K562 (cell line): ENCODE data around the gene SLC16A4. TPM values are rescaled to one million over a fixed set of nuclear protein-coding genes. Genes with fewer than 3 reads are reported as not detected.

Experiments
- ATAC-seq: fragments of 200-7000 bp; cut with Tn5 transposase; 3 replicates; pipeline ENCODE4 v1.9.1; 2020; ENCODE audit warnings: moderate library complexity
- BruUV-seq: library from RNA; stranded (reverse); fragments of 400-500 nt; replicated peaks from 2 replicates; lab custom pipeline; 2021; lab: Mats Ljungman, UMichigan
- CTCF ChIA-PET: fragments of 300-600 bp; formaldehyde crosslinking; extraction: SDS; loops from one replicate; lab custom pipeline; 2021; ENCODE audit warnings: low intra/inter-chr PET ratio; lab: Yijun Ruan, JAX
- POLR2A ChIA-PET: fragments of 300-600, 350-650 bp; sonication (Branson Sonifier 250); formaldehyde crosslinking; extraction: SDS; loops from one replicate; lab custom pipeline; 2021; ENCODE audit warnings: antibody characterized with exemption, inconsistent platforms; lab: Yijun Ruan, JAX
- DNase-seq, 4 experiments: peaks; one replicate each; pipeline versions ENCODE4 v3.0.0 to v3.0.0-alpha.2; 2011 to 2018; ENCODE audit warnings: low spot score in 3 of 4, mixed read lengths in 3 of 4; ENCODE audit errors: extremely low read depth in 1 of 4
- FAIRE-seq: peaks from 2 replicates; lab custom pipeline; 2011; peaks lifted over from hg19 to GRCh38; lab: Jason Lieb, UNC
- H2AFZ ChIP-seq: 2 replicates; pipeline ENCODE4 v1.6.0; 2011; ENCODE audit warnings: low read depth, low read length, control low read depth, inconsistent platforms
- H3K27ac ChIP-seq: fragments of 200-600 bp; 3 replicates; pipeline ENCODE4 v1.8.0; 2011; ENCODE audit warnings: low read depth, mild to moderate bottlenecking, control low read depth, inconsistent platforms, low read length, moderate library complexity, mixed read lengths; ENCODE audit errors: extremely low read depth
- H3K27me3 ChIP-seq, 2 experiments: fragments of 300-600 bp in 1 of 2; 2 replicates in 1 of 2; 3 replicates in 1 of 2; pipeline versions ENCODE4 v1.6.0 to v1.8.0; 2011; ENCODE audit warnings: inconsistent platforms in 2 of 2, low read length in 2 of 2, mild to moderate bottlenecking in 1 of 2, mixed read lengths in 1 of 2, moderate library complexity in 1 of 2; ENCODE audit not compliant: control insufficient read depth in 2 of 2, insufficient read depth in 2 of 2
- H3K36me3 ChIP-seq: fragments of 300-600 bp; 3 replicates; pipeline ENCODE4 v1.8.0; 2011; ENCODE audit warnings: mild to moderate bottlenecking, low read length, inconsistent platforms; ENCODE audit not compliant: control insufficient read depth, insufficient read depth
- H3K4me1 ChIP-seq, 2 experiments: fragments of 200-600 bp in 1 of 2; replicated peaks in 1 of 2; 2 replicates in 1 of 2; 3 replicates in 1 of 2; pipeline versions ENCODE4 v1.5.1 to v1.8.0; 2011; ENCODE audit warnings: inconsistent platforms in 2 of 2, low read length in 2 of 2, mild to moderate bottlenecking in 1 of 2, mixed read lengths in 1 of 2, moderate library complexity in 1 of 2; ENCODE audit not compliant: control insufficient read depth in 2 of 2, insufficient read depth in 2 of 2
- H3K4me2 ChIP-seq: 2 replicates; pipeline ENCODE4 v1.6.1; 2011; ENCODE audit warnings: low read length, control low read depth, inconsistent platforms, mixed read lengths; ENCODE audit not compliant: insufficient read depth
- H3K4me3 ChIP-seq: fragments of 200-600 bp; sonication (generic), shearing (Covaris generic); 2 replicates; pipeline ENCODE4 v1.5.1; 2016; ENCODE audit warnings: control low read depth, inconsistent platforms
- H3K79me2 ChIP-seq: fragments of 200-600 bp; 3 replicates; pipeline ENCODE4 v1.8.0; 2011; ENCODE audit warnings: low read length, inconsistent platforms; ENCODE audit not compliant: control insufficient read depth, insufficient read depth
- H3K9ac ChIP-seq, 2 experiments: 2 replicates each; pipeline versions ENCODE4 v1.6.0 to v1.6.1; 2011; ENCODE audit warnings: low read depth in 2 of 2, low read length in 2 of 2, control low read depth in 1 of 2, inconsistent platforms in 1 of 2, mild to moderate bottlenecking in 1 of 2, mixed read lengths in 1 of 2; ENCODE audit not compliant: insufficient read depth in 1 of 2
- H3K9me1 ChIP-seq: one replicate; pipeline ENCODE4 v1.6.0; 2011; ENCODE audit warnings: inconsistent platforms, mild to moderate bottlenecking, low read length, moderate library complexity; ENCODE audit not compliant: control insufficient read depth, insufficient read depth
- H3K9me3 ChIP-seq: replicated peaks from 2 replicates; pipeline ENCODE4 v1.5.1; 2011; ENCODE audit warnings: low read depth, low read length, inconsistent platforms; ENCODE audit not compliant: control insufficient read depth, insufficient read depth
- H4K20me1 ChIP-seq: replicated peaks from 2 replicates; pipeline ENCODE4 v1.6.1; 2011; ENCODE audit warnings: low read length, inconsistent platforms, mixed read lengths; ENCODE audit not compliant: control insufficient read depth, insufficient read depth
- ATF1 ChIP-seq, 2 experiments: fragments of 450-650 bp in 1 of 2; IDR thresholded peaks; 2 replicates each; pipeline ENCODE4 v1.6.1; 2016; ENCODE audit warnings: missing compliant biosample characterization in 1 of 2, missing genetic modification characterization in 1 of 2
- BCLAF1 ChIP-seq, 2 experiments: fragments of 450-650 bp in 1 of 2; IDR thresholded peaks; 2 replicates each; pipeline ENCODE4 v1.6.1; 2011 to 2017; ENCODE audit warnings: low read depth in 2 of 2, antibody characterized with exemption in 1 of 2, borderline replicate concordance in 1 of 2, low read length in 1 of 2, mild to moderate bottlenecking in 1 of 2, mixed read lengths in 1 of 2; ENCODE audit not compliant: control insufficient read depth in 1 of 2
- EP400 ChIP-seq: fragments of 450-650 bp; IDR thresholded peaks from 2 replicates; pipeline ENCODE4 v1.6.1; 2017; ENCODE audit warnings: antibody characterized with exemption, mild to moderate bottlenecking, moderate library complexity
- PATZ1 ChIP-seq: fragments of 250-450 bp; sonication (Bioruptor Pico); IDR thresholded peaks from 2 replicates; pipeline ENCODE4 v1.5.0; 2020; ENCODE audit warnings: mild to moderate bottlenecking, borderline replicate concordance
- PCBP1 ChIP-seq: fragments of 200-400 bp; formaldehyde crosslinking; IDR thresholded peaks from 2 replicates; pipeline ENCODE4 v1.6.1; 2018; ENCODE audit warnings: mild to moderate bottlenecking, low read depth, low read length; ENCODE audit not compliant: poor library complexity, severe bottlenecking
- REST ChIP-seq, 2 experiments: fragments of 450-650 bp; formaldehyde crosslinking in 1 of 2; IDR thresholded peaks; 2 replicates each; pipeline versions ENCODE4 v1.4.0 to v1.6.1; 2014 to 2020; ENCODE audit warnings: mild to moderate bottlenecking in 2 of 2, borderline replicate concordance in 1 of 2, low read depth in 1 of 2
- XRCC3 ChIP-seq: fragments of 450-650 bp; IDR thresholded peaks from 2 replicates; pipeline ENCODE4 v1.6.1; 2017; ENCODE audit warnings: mild to moderate bottlenecking, moderate library complexity
- ZNF77 ChIP-seq: fragments of 250-450 bp; sonication (Bioruptor Pico); IDR thresholded peaks from 2 replicates; pipeline ENCODE4 v1.5.0; 2020
- WGBS: fragments of 100-300 bp; shearing (Covaris generic); methylation state at CpG from one replicate; pipeline ENCODE4 v1.1.6; 2016; ENCODE audit warnings: low coverage, mixed read lengths; ENCODE audit not compliant: insufficient coverage; ENCODE audit errors: missing lambda C conversion rate; 5-methylcytosine and 5-hydroxymethylcytosine counted together
- in situ Hi-C: fragments of 300-500 bp; cut with MboI; formaldehyde crosslinking; loops from 4 replicates; pipeline ENCODE4 v1.15.0; 2018; ENCODE audit warnings: inconsistent platforms, mixed read lengths
- intact Hi-C: fragments of 100-400 bp; cut with micrococcal nuclease; formaldehyde crosslinking; loops from 2 replicates; pipeline ENCODE4 v1.14.2; 2022
- polyA plus RNA-seq, 8 experiments: library from polyadenylated mRNA; depleted of rRNA in 4 of 8; stranded (reverse) in 5 of 8; unstranded in 3 of 8; fragments of >200 nt; fragmentation: Nextera tagmentation in 2 of 8; fragmentation: Illumina TruSeq in 1 of 8; extraction: Ambion mirVana in 2 of 8; extraction: Trizol in 1 of 8; gene quantifications; 2 replicates each; pipeline versions ENCODE4 v1.2.1 to v1.2.3, GENCODE V29; 2011 to 2014; ENCODE audit warnings: inconsistent platforms in 1 of 8, missing spikeins in 1 of 8
- total RNA-seq, 7 experiments: library from RNA; depleted of rRNA in 6 of 7; stranded (reverse); fragments of >200 nt in 6 of 7; fragmentation: Illumina TruSeq in 2 of 7; extraction: Trizol in 2 of 7; gene quantifications; 2 replicates each; pipeline versions ENCODE4 v1.2.1 to v1.2.3, GENCODE V29; 2011 to 2021; ENCODE audit warnings: low replicate concordance in 1 of 7

Gene SLC16A4
- total and polyA plus RNA-seq, 9 of the 15 experiments (the other 6 are each of a cell fraction or from before 2014, with no cell fraction given): 0.04 to 0.31 (median 0.18) TPM; not detected in 1

- Histone ChIP-seq H4K20me1 (no peaks in the 10 kb centered on the region), H3K27me3 (no peaks in the 10 kb centered on the region; a peak in 1 of 5 replicates), H3K9me3 (no peaks in the 10 kb centered on the region), H3K9ac (no peak overlapping the region), H3K36me3 (no peaks in the 10 kb centered on the region), H2AFZ (no peak overlapping the region), H3K4me3 (no peak overlapping the region), H3K27ac (no peak overlapping the region), H3K4me1 (no peaks in the 10 kb centered on the region), H3K4me2 (no peak overlapping the region), H3K9me1 (no peaks in the 10 kb centered on the region), H3K79me2 (no peaks in the 10 kb centered on the region)
- POLR2A ChIA-PET: interaction anchor here (0.6 to 3.5 kb wide), 8 partner anchors 8 to 95 kb away, joined by 3 to 20 read pairs (median 4); partner anchors contain the start of gene RBM15
- no TSS peak for BruUV-seq
- CTCF ChIA-PET: no interaction called here
- TF ChIP-seq ATF1 (CRISPR knock-in tag; IDR thresholded peaks at IDR 0.05): no peak
- no peak for TF ChIP-seq ATF1 (tag; IDR thresholded peaks at IDR 0.05)
- no peak for TF ChIP-seq REST (IDR thresholded peaks at IDR 0.05; ENCODE audit: borderline replicate concordance)
- no peak for TF ChIP-seq REST (CRISPR knock-in tag; IDR thresholded peaks at IDR 0.05; ENCODE audit: low read depth)
- TF ChIP-seq XRCC3: no peak
- no peak for TF ChIP-seq EP400
- TF ChIP-seq PATZ1 (CRISPR knock-in tag): no peak
- TF ChIP-seq PCBP1: no peak
- TF ChIP-seq BCLAF1 (IDR thresholded peaks at IDR 0.05; ENCODE audit: borderline replicate concordance in 1 of 2, control insufficient read depth in 1 of 2, low read depth in 2 of 2, low read length in 1 of 2): no peak
- no peak for TF ChIP-seq ZNF77
- ATAC-seq: no peak
- FAIRE-seq: peak; percentile 6
- in situ Hi-C loops: no loop called here
- intact Hi-C loops: loop anchor here (5.0 kb wide), 1 partner anchor 139 kb away; no protein-coding TSS in a partner anchor
- DNase-seq: no peak
- 19% methylated on average over 4 of the region's 4 CpGs for WGBS
These were observed 72.8 kb downstream of the SLC16A4 start for GRCh38 chr1:110318046-110318445.
